Esophagus squamous epithelium (tissue), 4 donors: ENCODE results near the gene RELL1.

Experiments
- CTCF ChIP-seq, 6 experiments: fragments of 450-650 bp in 4 of 6; fragments of 200-600 bp in 2 of 6; sonication (generic) in 2 of 6; IDR thresholded peaks; one replicate each; pipeline ENCODE4 v1.5.1; 2016 to 2019; ENCODE audit warnings: antibody characterized with exemption in 6 of 6, mild to moderate bottlenecking in 4 of 6, moderate library complexity in 4 of 6
- POLR2A ChIP-seq, 4 donors: fragments of 450-650 bp; IDR thresholded peaks; one replicate each; pipeline ENCODE4 v1.6.1; 2017; ENCODE audit warnings: antibody characterized with exemption in 4 of 4, mild to moderate bottlenecking in 4 of 4, moderate library complexity in 3 of 4

DNA sequence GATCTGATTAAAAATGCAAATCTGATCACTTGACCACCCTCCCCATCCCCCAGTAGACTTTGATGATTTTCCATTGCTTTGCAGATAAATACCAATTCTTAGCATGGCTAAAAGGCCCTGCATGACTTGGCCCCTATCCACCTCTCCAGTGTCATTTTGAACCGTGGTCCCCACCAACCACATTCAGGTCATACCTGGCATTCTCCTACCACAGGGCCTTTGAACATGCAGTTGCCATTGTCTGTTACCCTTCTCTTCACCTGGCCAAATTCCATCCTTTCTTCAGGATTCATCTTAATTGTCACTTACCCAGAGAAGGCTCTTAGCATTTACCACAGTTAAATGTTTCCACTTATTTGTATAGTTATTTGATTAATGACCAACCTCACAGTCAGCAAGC, 36.9 kb upstream of the RELL1 start:
- TF ChIP-seq CTCF (IDR thresholded peaks at IDR 0.05) = no peak
- TF ChIP-seq POLR2A (IDR thresholded peaks at IDR 0.05) = no peak
